Loucy (cell line): ENCODE data around the gene ADD2.
A peak's percentile ranks its signal among the peaks of the same experiment; 100 is the strongest.

Experiments used
- H2AFZ ChIP-seq: fragments of 200-600 bp; sonication (generic); 2 replicates; pipeline ENCODE4 v1.6.0; 2016; ENCODE audit warnings: antibody characterized with exemption, mild to moderate bottlenecking, low read length, moderate library complexity
- H3F3A ChIP-seq: fragments of 200-600 bp; 2 replicates; pipeline ENCODE4 v1.6.0; 2016; ENCODE audit warnings: antibody characterized with exemption, low read depth, mild to moderate bottlenecking
- H3K27me3 ChIP-seq: fragments of 200-600 bp; sonication (generic); 2 replicates; pipeline ENCODE4 v1.6.1; 2014; ENCODE audit warnings: low read length, mild to moderate bottlenecking; ENCODE audit not compliant: insufficient read depth, poor library complexity, severe bottlenecking
- H3K36me3 ChIP-seq: fragments of 200-600 bp; sonication (generic); 2 replicates; pipeline ENCODE4 v1.6.1; 2016; ENCODE audit warnings: low read length; ENCODE audit not compliant: insufficient read depth
- H3K4me1 ChIP-seq: fragments of 200-600 bp; sonication (generic); 2 replicates; pipeline ENCODE4 v1.5.1; 2014; ENCODE audit warnings: low read length, mild to moderate bottlenecking; ENCODE audit not compliant: insufficient read depth, poor library complexity, severe bottlenecking
- H3K4me2 ChIP-seq: fragments of 200-600 bp; sonication (generic); 2 replicates; pipeline ENCODE4 v1.6.0; 2014; ENCODE audit warnings: antibody characterized with exemption, low read length, low read depth, mild to moderate bottlenecking; ENCODE audit not compliant: poor library complexity, severe bottlenecking
- H3K4me3 ChIP-seq: fragments of 200-600 bp; sonication (generic); 2 replicates; pipeline ENCODE4 v1.5.1; 2014; ENCODE audit warnings: low read length, mild to moderate bottlenecking, mixed read lengths; ENCODE audit not compliant: poor library complexity, severe bottlenecking
- H3K79me2 ChIP-seq: fragments of 200-600 bp; sonication (generic); 2 replicates; pipeline ENCODE4 v1.6.1; 2014; ENCODE audit warnings: low read length; ENCODE audit not compliant: insufficient read depth
- H3K9ac ChIP-seq: fragments of 200-600 bp; sonication (generic); 2 replicates; pipeline ENCODE4 v1.6.0; 2014; ENCODE audit warnings: mild to moderate bottlenecking, low read depth, low read length, moderate library complexity; ENCODE audit not compliant: poor library complexity, severe bottlenecking
- H3K9me2 ChIP-seq: fragments of 200-600 bp; sonication (generic); replicated peaks from 2 replicates; pipeline ENCODE4 v1.6.1; 2016; ENCODE audit warnings: low read depth, low read length, mixed read lengths
- H3K9me3 ChIP-seq: fragments of 200-600 bp; sonication (generic); 2 replicates; pipeline ENCODE4 v1.6.1; 2014; ENCODE audit warnings: mild to moderate bottlenecking, antibody characterized with exemption, low read length, low read depth; ENCODE audit not compliant: insufficient read depth
- H4K20me1 ChIP-seq: fragments of 200-600 bp; sonication (generic); 2 replicates; pipeline ENCODE4 v1.6.0; 2014; ENCODE audit warnings: antibody characterized with exemption, low read length, mild to moderate bottlenecking; ENCODE audit not compliant: insufficient read depth, poor library complexity, severe bottlenecking
- EZH2phosphoT487 ChIP-seq: fragments of 200-600 bp; IDR thresholded peaks from 2 replicates; pipeline ENCODE4 v1.6.1; 2018; ENCODE audit warnings: antibody characterized with exemption, mild to moderate bottlenecking, moderate library complexity, borderline replicate concordance
- TF ChIP-seq, protein P1 (sequence below): fragments of 200-600 bp; sonication (generic); conservative IDR thresholded peaks from 2 replicates; pipeline ENCODE4 v1.5.1; 2014; ENCODE audit warnings: mild to moderate bottlenecking, antibody characterized with exemption, low read length

The ADD2 gene

DNA sequence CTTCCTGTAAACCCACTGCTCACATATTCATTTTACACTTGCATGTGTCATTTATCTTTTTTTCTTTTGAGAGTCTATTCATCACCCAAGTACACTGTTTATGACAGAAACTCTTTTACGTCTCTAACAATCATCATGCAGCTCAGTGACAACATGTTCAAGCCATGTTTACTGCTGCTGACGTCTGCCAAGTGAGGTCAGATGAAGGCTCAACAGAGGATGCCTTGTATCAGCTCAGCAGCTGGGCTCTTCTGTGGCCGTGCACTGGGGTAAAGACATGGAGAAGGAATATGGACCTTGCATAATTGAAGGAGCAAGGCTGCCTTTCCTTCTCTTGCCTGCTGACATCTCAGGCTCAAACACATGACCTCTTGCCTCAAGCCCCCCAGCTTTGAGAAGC is 99.6 kb downstream of the ADD2 start:
- no peaks in the 10 kb centered on the region for H4K20me1 ChIP-seq
- H3K4me3 ChIP-seq: no peak overlapping the region
- H3K36me3 ChIP-seq: no peaks in the 10 kb centered on the region
- no peak overlapping the region for H2AFZ ChIP-seq
- no peak for TF ChIP-seq EZH2phosphoT487
- TF ChIP-seq, protein P1, sequence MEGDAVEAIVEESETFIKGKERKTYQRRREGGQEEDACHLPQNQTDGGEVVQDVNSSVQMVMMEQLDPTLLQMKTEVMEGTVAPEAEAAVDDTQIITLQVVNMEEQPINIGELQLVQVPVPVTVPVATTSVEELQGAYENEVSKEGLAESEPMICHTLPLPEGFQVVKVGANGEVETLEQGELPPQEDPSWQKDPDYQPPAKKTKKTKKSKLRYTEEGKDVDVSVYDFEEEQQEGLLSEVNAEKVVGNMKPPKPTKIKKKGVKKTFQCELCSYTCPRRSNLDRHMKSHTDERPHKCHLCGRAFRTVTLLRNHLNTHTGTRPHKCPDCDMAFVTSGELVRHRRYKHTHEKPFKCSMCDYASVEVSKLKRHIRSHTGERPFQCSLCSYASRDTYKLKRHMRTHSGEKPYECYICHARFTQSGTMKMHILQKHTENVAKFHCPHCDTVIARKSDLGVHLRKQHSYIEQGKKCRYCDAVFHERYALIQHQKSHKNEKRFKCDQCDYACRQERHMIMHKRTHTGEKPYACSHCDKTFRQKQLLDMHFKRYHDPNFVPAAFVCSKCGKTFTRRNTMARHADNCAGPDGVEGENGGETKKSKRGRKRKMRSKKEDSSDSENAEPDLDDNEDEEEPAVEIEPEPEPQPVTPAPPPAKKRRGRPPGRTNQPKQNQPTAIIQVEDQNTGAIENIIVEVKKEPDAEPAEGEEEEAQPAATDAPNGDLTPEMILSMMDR: no peak
- H3K4me1 ChIP-seq: peaks cover 12% of the 10 kb centered on the region
- H3K79me2 ChIP-seq: no peaks in the 10 kb centered on the region
- H3F3A ChIP-seq: no peaks in the 10 kb centered on the region
- H3K27me3 ChIP-seq: no peaks in the 10 kb centered on the region
- no peaks in the 10 kb centered on the region for H3K9me2 ChIP-seq
- no peaks in the 10 kb centered on the region for H3K9me3 ChIP-seq
- no peak overlapping the region for H3K9ac ChIP-seq
- H3K4me2 ChIP-seq: no peak overlapping the region

DNA sequence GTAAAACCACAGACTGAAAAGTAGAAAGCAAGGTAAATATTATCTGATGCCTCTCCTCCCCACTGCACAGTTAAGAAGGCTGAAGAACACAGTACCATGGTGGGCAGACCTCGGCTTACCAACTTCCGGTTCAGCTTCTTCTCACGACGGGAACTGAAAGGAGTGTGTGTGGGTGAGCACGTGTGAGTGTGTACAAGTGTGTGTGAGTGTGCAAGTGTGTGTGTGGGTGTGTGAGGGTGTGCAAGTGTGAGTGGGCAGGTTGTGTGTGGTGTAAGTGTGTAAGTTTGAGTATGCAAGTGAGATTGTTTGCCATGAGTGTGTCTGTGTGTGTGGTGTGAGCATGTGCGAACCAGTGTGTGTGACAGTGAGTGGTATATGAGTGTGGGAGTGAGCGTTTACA is 103.5 kb downstream of the ADD2 start:
- Histone ChIP-seq H3K9me2 (no peaks in the 10 kb centered on the region), H3K4me2 (peak overlapping the region; percentile 58), H3K79me2 (no peaks in the 10 kb centered on the region), H3K4me1 (peaks cover 12% of the 10 kb centered on the region), H3F3A (no peaks in the 10 kb centered on the region), H3K9ac (peak overlapping the region; percentile 41), H3K27me3 (no peaks in the 10 kb centered on the region), H2AFZ (peak overlapping the region; percentile 82), H3K36me3 (no peaks in the 10 kb centered on the region), H3K4me3 (peak overlapping the region; percentile 15), H4K20me1 (no peaks in the 10 kb centered on the region), H3K9me3 (no peaks in the 10 kb centered on the region)
- TF ChIP-seq, protein P1: no peak
- no peak for TF ChIP-seq EZH2phosphoT487

DNA sequence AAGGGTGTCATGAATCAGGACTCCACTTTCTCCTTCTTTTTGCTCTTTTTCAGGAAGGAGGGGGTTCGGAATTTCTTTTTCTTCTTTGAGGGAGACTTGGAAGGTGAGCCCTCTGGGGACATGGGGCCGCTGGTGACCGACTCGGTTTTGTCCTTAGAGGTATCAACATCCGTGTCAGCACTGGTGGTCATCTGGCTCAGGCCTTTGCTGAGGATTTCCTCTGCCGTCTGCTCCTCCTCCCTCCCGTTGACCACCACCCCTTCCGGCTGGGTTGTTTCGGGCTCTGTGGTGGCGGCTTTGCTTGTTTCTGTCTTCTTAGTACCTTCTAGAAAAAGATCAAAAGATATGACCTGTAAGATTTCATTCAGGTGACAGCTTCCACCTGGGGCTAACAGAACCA is 104.6 kb downstream of the ADD2 start:
- Histone ChIP-seq H3F3A (no peaks in the 10 kb centered on the region), H3K4me1 (peaks cover 14% of the 10 kb centered on the region), H3K27me3 (no peaks in the 10 kb centered on the region), H3K9ac (no peak overlapping the region), H3K4me2 (no peak overlapping the region), H3K4me3 (no peak overlapping the region), H3K79me2 (no peaks in the 10 kb centered on the region), H4K20me1 (no peaks in the 10 kb centered on the region), H3K36me3 (no peaks in the 10 kb centered on the region), H3K9me2 (no peaks in the 10 kb centered on the region), H3K9me3 (no peaks in the 10 kb centered on the region), H2AFZ (no peak overlapping the region)
- no peak for TF ChIP-seq EZH2phosphoT487
- TF ChIP-seq, protein P1: no peak
